ENCODE data around the gene KIRREL3. TPM values are rescaled to one million over a fixed set of nuclear protein-coding genes. Genes with fewer than 3 reads are reported as not detected.

Gene KIRREL3
- total and polyA plus RNA-seq, 2 experiments from 2014 or later: 16.1 to 35.6 TPM

DNA sequence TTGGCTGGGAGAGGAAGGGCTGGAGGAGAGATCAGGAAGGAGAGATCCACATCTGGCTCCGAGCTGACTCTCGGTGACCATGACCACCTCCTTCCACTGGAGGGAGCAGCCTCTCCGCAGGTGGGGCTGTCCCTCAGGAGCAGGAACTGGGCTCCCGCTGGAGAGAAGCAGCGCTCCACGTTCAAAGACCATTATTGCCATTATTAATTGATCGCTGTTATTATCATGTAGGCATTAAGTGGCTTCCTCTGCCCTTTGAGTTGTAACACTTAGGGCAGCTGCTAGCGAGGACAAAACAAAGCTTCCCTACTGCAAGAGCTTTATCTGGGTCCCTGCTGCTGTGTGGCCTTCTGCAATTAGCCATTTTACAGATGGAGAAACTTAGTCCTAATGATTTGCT is 393.2 kb downstream of the KIRREL3 start:
- Histone ChIP-seq H3K4me2 (ENCODE audit: unreplicated experiment) (peak overlapping the region; percentile 15), H2AFZ (peak overlapping the region; percentile 66; the same call in 1 of the 2 replicates)
- in situ Hi-C loops (cut with MboI): loop anchor here (10.0 to 25.0 kb wide), 2 partner anchors 467 to 730 kb away; no protein-coding TSS in a partner anchor

DNA sequence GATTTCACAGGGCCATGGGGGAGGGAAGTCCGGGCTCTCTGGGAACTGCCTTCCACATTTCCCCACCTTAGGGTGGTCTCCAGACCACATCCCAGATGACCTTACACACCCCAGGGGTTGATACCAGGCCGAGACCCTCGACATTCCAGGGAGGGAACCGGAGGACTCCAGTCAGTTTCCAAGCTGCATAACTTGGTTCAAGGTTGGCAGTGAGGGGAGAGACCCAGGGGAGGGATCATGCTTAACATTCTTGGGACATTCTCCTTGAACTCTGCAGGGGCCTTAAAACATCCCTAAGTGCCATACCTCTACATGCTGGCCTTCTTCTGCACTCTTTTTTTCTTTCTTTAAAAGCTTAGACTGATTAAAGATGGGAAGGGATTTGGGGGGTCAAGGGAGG is 394.1 kb downstream of the KIRREL3 start:
- Histone ChIP-seq H3K27me3 (replicated peaks; ENCODE audit: insufficient read depth) (no peaks in the 10 kb centered on the region), H3K4me3 (no peak overlapping the region), H3K27ac (no peak overlapping the region), H3K9me2 (ENCODE audit: insufficient read depth) (no peaks in the 10 kb centered on the region), H2AFZ (no peak overlapping the region), H3K4me2 (ENCODE audit: unreplicated experiment) (no peak overlapping the region), H3K9ac (no peak overlapping the region), H3K36me3 (ENCODE audit: low read depth) (no peaks in the 10 kb centered on the region), H3K4me1 (ENCODE audit: insufficient read depth) (0 out of 2 replicates have a peak, but pooled peaks cover 4% of the 10 kb centered on the region), H4K20me1 (ENCODE audit: insufficient read depth) (no peaks in the 10 kb centered on the region), H3K79me2 (ENCODE audit: insufficient read depth) (no peaks in the 10 kb centered on the region), H3K9me3 (ENCODE audit: low read depth) (no peaks in the 10 kb centered on the region), H3F3A (ENCODE audit: insufficient read depth) (no peaks in the 10 kb centered on the region)
- DNase-seq: no peak
- TF ChIP-seq EZH2phosphoT487 (IDR thresholded peaks at IDR 0.05; ENCODE audit: insufficient read depth, low read depth): no peak
- in situ Hi-C loops (cut with MboI): loop anchor here (10.0 to 25.0 kb wide), 2 partner anchors 468 to 731 kb away; no protein-coding TSS in a partner anchor
- 55 to 62% methylated on average over 4 of the region's 4 CpGs for WGBS, 2 experiments (ENCODE audit: low coverage in 1 of 2, low lambda C conversion rate in 2 of 2, missing lambda C conversion rate in 2 of 2)

More for the DNA sequence above, 393.2 kb downstream of the KIRREL3 start:
- H3K9me3 ChIP-seq (ENCODE audit: low read depth): no peaks in the 10 kb centered on the region
- H3K9ac ChIP-seq: peak overlapping the region; percentile 39
- H3K36me3 ChIP-seq (ENCODE audit: low read depth): no peaks in the 10 kb centered on the region
- H3K27me3 ChIP-seq (replicated peaks; ENCODE audit: insufficient read depth): no peaks in the 10 kb centered on the region
- H3K9me2 ChIP-seq (ENCODE audit: insufficient read depth): no peaks in the 10 kb centered on the region
- 0 out of 2 replicates have a peak, but pooled peaks cover 4% of the 10 kb centered on the region for H3K4me1 ChIP-seq (ENCODE audit: insufficient read depth)
- TF ChIP-seq EZH2 (IDR thresholded peaks at IDR 0.05; ENCODE audit: insufficient read depth, poor library complexity, severe bottlenecking) (no peak), EZH2phosphoT487 (IDR thresholded peaks at IDR 0.05; ENCODE audit: insufficient read depth, low read depth) (no peak)
- no peak overlapping the region for H3K4me3 ChIP-seq
- H3K27ac ChIP-seq: no peak overlapping the region
- peak; percentile 89 for DNase-seq
- WGBS, 2 experiments (ENCODE audit: low coverage in 1 of 2, low lambda C conversion rate in 2 of 2, missing lambda C conversion rate in 2 of 2): 16% methylated on average over 8 of the region's 8 CpGs
- H3F3A ChIP-seq (ENCODE audit: insufficient read depth): no peaks in the 10 kb centered on the region
- no peaks in the 10 kb centered on the region for H3K79me2 ChIP-seq (ENCODE audit: insufficient read depth)
- H4K20me1 ChIP-seq (ENCODE audit: insufficient read depth): no peaks in the 10 kb centered on the region

DNA sequence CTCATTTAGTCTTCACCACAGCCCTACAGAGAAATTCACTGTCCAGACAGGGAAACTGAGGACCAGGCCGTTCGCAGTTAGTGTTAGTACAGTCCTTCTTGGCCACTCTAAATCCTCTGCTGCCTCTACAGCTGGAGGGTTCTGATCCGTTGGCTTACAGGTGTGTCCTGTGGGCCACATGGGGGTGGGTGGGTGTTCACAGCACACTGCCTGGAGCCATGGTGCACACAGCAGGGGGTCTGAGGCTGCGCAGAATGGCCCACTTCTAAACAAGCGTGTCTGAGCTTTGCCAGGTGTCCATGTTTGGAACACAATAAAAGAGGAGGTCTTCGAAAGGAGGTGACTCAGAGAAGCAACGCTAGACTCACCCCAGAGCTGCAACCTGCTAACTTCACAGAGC is 396.1 kb downstream of the KIRREL3 start:
- no peak for DNase-seq
- Histone ChIP-seq H3K4me1 (ENCODE audit: insufficient read depth) (0 out of 2 replicates have a peak, but pooled peaks cover 4% of the 10 kb centered on the region), H3K36me3 (ENCODE audit: low read depth) (no peaks in the 10 kb centered on the region), H3K9me2 (ENCODE audit: insufficient read depth) (no peaks in the 10 kb centered on the region), H3F3A (ENCODE audit: insufficient read depth) (no peaks in the 10 kb centered on the region), H3K9me3 (ENCODE audit: low read depth) (no peaks in the 10 kb centered on the region), H3K4me3 (no peak overlapping the region), H4K20me1 (ENCODE audit: insufficient read depth) (no peaks in the 10 kb centered on the region), H3K79me2 (ENCODE audit: insufficient read depth) (no peaks in the 10 kb centered on the region), H3K27me3 (replicated peaks; ENCODE audit: insufficient read depth) (no peaks in the 10 kb centered on the region), H3K9ac (no peak overlapping the region), H3K4me2 (ENCODE audit: unreplicated experiment) (no peak overlapping the region), H2AFZ (no peak overlapping the region), H3K27ac (no peak overlapping the region)
- in situ Hi-C loops (cut with MboI): loop anchor here (10.0 to 25.0 kb wide), 2 partner anchors 470 to 733 kb away; no protein-coding TSS in a partner anchor
- 80 to 81% methylated on average over 7 of the region's 7 CpGs for WGBS, 2 experiments (ENCODE audit: low coverage in 1 of 2, low lambda C conversion rate in 2 of 2, missing lambda C conversion rate in 2 of 2)
- TF ChIP-seq EZH2phosphoT487 (IDR thresholded peaks at IDR 0.05; ENCODE audit: insufficient read depth, low read depth) (no peak), EZH2 (IDR thresholded peaks at IDR 0.05; ENCODE audit: insufficient read depth, poor library complexity, severe bottlenecking) (no peak)

DNA sequence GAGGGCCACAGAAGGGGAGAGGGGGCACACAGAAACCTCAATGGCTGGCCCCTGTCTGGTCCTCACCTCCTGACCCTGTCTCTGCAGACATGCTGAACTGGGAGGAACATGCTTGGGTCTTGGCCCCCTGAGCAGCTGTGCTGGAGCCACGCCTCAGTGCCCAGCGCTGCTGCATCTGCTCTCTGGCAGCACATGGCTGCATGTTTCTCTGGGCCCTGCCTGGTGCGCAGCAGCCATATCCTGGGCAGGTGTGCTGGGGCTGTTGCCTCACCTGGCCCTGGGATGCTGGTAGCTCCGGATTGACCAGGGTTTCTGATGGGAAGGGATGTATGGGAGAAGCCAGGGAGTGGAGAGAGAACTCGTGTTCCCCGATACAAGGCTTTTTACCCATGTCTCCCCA is 397.1 kb downstream of the KIRREL3 start:
- H3K27me3 ChIP-seq (replicated peaks; ENCODE audit: insufficient read depth): no peaks in the 10 kb centered on the region
- H3K79me2 ChIP-seq (ENCODE audit: insufficient read depth): no peaks in the 10 kb centered on the region
- no peaks in the 10 kb centered on the region for H3K9me3 ChIP-seq (ENCODE audit: low read depth)
- H3K36me3 ChIP-seq (ENCODE audit: low read depth): no peaks in the 10 kb centered on the region
- H3K9me2 ChIP-seq (ENCODE audit: insufficient read depth): no peaks in the 10 kb centered on the region
- no peak for DNase-seq
- H3K27ac ChIP-seq: no peak overlapping the region
- no peak overlapping the region for H3K4me2 ChIP-seq (ENCODE audit: unreplicated experiment)
- H2AFZ ChIP-seq: no peak overlapping the region
- 0 out of 2 replicates have a peak, but pooled peaks cover 4% of the 10 kb centered on the region for H3K4me1 ChIP-seq (ENCODE audit: insufficient read depth)
- no peak overlapping the region for H3K9ac ChIP-seq
- no peak for TF ChIP-seq EZH2phosphoT487 (IDR thresholded peaks at IDR 0.05; ENCODE audit: insufficient read depth, low read depth)
- no peak for TF ChIP-seq EZH2 (IDR thresholded peaks at IDR 0.05; ENCODE audit: insufficient read depth, poor library complexity, severe bottlenecking)
- H3F3A ChIP-seq (ENCODE audit: insufficient read depth): no peaks in the 10 kb centered on the region
- no peaks in the 10 kb centered on the region for H4K20me1 ChIP-seq (ENCODE audit: insufficient read depth)
- in situ Hi-C loops (cut with MboI): loop anchor here (10.0 to 25.0 kb wide), 2 partner anchors 471 to 734 kb away; no protein-coding TSS in a partner anchor
- WGBS, 2 experiments (ENCODE audit: low coverage in 1 of 2, low lambda C conversion rate in 2 of 2, missing lambda C conversion rate in 2 of 2): 93 to 97% methylated on average over 5 to 6 of the region's 6 CpGs
- H3K4me3 ChIP-seq: no peak overlapping the region
